ES-I3 (cell line): ENCODE measurements around the gene ZZZ3.
"Not testable (repeated sequence)": the region's sequence is repeated elsewhere in the genome, so short reads cannot be mapped to it uniquely, and the experiment has no call there.

Experiments used
- H3K36me3 ChIP-seq: 2 replicates; pipeline ENCODE4 v1.6.1; 2013; ENCODE audit warnings: mild to moderate bottlenecking, low read length, control low read depth, moderate library complexity; ENCODE audit not compliant: insufficient read depth
- H3K4me1 ChIP-seq: 2 replicates; pipeline ENCODE4 v1.6.1; 2013; ENCODE audit warnings: mild to moderate bottlenecking, control low read depth, low read length; ENCODE audit not compliant: insufficient read depth
- H3K9ac ChIP-seq: 2 replicates; pipeline ENCODE4 v1.6.1; 2013; ENCODE audit warnings: low read depth, mild to moderate bottlenecking, low read length, moderate library complexity
- H3K9me3 ChIP-seq: 2 replicates; pipeline ENCODE4 v1.6.1; 2013; ENCODE audit warnings: mild to moderate bottlenecking, low read length, moderate library complexity; ENCODE audit not compliant: control insufficient read depth, insufficient read depth

The ZZZ3 gene

GRCh38 chr1:77680173-77680572 lies 2.3 kb downstream of the ZZZ3 start:
- Histone ChIP-seq H3K9me3 (no peaks in the 10 kb centered on the region), H3K4me1 (no peaks in the 10 kb centered on the region), H3K9ac (no peak overlapping the region), H3K36me3 (no peaks in the 10 kb centered on the region)

DNA sequence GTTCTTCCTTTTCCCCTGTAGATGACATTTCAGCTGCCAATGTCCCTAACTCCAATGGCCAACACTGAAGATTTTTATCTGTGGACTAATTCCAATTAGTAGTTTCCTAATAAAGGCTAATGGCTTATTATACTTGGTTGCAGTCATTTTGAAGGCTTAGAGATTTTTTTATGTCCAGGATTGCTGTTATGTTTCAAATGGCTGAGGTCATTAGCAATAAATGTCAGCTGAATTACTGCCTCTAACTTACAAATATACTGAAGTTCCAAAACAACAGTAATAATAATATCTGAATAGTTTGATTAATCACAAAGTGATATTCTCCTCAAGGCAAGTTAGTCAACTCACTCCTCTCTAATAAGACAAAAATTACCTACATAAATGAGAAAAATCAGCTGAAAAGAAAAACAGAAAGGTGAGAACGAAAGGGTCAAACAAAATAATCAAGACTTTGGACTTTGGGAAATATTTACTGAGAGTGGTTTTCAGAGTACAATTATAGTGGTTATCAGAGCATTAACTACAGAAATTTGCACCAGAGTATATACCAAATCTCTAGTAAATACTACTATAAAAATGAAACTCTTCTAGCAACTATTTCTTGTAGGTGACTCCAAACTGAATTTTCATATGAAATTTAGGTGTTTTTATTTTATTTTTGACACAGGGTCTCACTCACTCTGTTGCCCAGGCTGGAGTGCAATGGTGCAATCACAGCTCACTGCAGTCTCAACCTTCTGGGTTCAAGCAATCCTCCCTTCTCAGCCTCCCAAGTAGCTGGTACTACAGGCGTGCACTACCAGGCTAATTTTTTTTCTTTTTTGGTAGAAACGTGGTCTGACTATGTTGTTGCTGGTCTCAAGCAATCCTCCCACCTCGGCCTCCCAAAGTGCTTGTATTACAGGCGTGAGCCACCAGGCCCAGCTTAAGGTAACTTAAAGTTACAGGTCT lies 3.5 kb downstream of the ZZZ3 start:
- Histone ChIP-seq H3K4me1 (no peaks in the 10 kb centered on the region), H3K9me3 (no peaks in the 10 kb centered on the region), H3K9ac (no peak overlapping the region), H3K36me3 (no peaks in the 10 kb centered on the region)

DNA sequence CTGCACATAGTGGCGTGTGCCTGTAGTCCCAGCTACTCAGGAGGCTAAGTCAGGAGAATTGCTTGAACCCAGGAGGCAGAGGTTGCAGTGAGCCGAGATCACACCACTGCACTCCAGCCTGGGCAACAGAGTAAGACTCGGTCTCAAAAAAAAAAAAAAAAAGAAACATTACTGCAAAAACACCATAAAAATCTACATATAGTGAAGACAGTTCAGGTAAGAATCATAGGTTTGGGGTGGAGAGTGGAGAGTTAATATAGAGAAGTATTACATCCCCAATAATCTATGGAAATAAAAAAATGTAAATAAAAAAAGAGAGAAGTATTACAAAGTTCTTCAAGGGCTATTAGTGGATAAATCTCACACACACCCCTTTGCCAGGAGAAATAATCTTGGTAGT lies 7.7 kb downstream of the ZZZ3 start:
- H3K9ac ChIP-seq, H3K9me3 ChIP-seq, H3K36me3 ChIP-seq, H3K4me1 ChIP-seq: not testable (repeated sequence)

GRCh38 chr1:77673716-77674355 lies 8.6 kb downstream of the ZZZ3 start:
- H3K9me3 ChIP-seq: no peaks in the 10 kb centered on the region
- H3K36me3 ChIP-seq: no peaks in the 10 kb centered on the region
- no peaks in the 10 kb centered on the region for H3K4me1 ChIP-seq
- no peak overlapping the region for H3K9ac ChIP-seq

GRCh38 chr1:77673030-77673429 lies 9.4 kb downstream of the ZZZ3 start:
- Histone ChIP-seq H3K36me3 (no peaks in the 10 kb centered on the region), H3K4me1 (no peaks in the 10 kb centered on the region), H3K9ac (no peak overlapping the region), H3K9me3 (no peaks in the 10 kb centered on the region)

DNA sequence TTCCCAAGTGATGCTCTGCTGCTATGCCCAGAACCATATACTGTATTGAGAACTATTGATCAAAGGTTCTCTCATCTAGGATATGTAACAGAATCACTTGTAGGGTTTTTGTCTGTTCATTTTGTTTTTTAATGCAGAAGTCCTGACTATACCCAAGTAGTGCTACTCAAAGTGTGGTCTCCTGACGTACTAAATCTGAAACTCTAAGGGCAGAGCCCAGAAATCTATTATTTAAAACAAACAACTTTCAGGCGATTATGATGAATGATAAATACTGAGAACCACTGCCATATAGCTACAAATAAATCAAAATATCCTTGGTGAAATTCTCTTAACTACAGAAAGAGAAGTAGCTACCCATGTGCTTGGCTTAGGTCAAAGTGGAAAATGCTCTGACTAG lies 10.1 kb downstream of the ZZZ3 start:
- H3K4me1 ChIP-seq: no peaks in the 10 kb centered on the region
- no peaks in the 10 kb centered on the region for H3K36me3 ChIP-seq
- H3K9ac ChIP-seq: no peak overlapping the region
- no peaks in the 10 kb centered on the region for H3K9me3 ChIP-seq

DNA sequence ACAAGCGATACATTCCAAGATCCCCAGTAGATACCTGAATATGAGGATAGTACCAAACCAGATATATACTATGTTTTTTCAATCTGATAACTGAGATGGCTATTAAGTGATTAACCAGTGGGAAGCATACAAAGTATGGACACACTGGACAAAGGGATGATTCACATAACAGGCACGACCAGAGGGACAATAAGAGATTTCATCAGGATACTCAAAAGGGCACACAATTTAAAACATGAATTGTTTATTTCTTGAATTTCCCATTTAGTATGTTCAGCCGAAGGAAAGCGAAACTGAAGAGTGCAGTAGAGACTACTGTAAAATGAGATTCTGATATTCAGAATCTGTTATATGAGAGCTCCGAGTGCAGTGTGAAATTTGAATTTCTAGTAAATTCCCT lies 10.6 kb downstream of the ZZZ3 start:
- no peaks in the 10 kb centered on the region for H3K4me1 ChIP-seq
- no peak overlapping the region for H3K9ac ChIP-seq
- H3K9me3 ChIP-seq: no peaks in the 10 kb centered on the region
- H3K36me3 ChIP-seq: no peaks in the 10 kb centered on the region

DNA sequence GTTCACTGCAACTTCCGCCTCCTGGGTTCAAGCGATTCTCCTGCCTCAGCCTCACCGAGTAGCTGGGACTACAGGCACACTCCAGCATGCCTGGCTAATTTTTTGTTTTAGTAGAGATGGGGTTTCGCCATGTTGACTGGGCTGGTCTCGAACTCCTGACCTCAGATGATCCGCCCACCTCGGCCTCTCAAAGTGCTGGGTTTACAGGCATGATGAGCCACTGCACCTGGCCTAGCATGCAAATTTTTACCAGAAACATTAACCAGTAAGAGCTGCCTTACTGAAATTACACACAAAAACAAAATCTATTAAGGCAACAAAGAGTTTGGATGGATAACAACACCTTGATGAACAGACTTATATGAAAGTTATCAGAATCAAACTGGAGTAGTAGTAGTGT lies 12.1 kb downstream of the ZZZ3 start:
- Histone ChIP-seq H3K4me1 (no peaks in the 10 kb centered on the region), H3K9ac (no peak overlapping the region), H3K36me3 (no peaks in the 10 kb centered on the region), H3K9me3 (no peaks in the 10 kb centered on the region)

GRCh38 chr1:77668924-77669449 lies 13.5 kb downstream of the ZZZ3 start:
- H3K9ac ChIP-seq: no peak overlapping the region
- no peaks in the 10 kb centered on the region for H3K36me3 ChIP-seq
- no peaks in the 10 kb centered on the region for H3K9me3 ChIP-seq
- H3K4me1 ChIP-seq: no peaks in the 10 kb centered on the region

DNA sequence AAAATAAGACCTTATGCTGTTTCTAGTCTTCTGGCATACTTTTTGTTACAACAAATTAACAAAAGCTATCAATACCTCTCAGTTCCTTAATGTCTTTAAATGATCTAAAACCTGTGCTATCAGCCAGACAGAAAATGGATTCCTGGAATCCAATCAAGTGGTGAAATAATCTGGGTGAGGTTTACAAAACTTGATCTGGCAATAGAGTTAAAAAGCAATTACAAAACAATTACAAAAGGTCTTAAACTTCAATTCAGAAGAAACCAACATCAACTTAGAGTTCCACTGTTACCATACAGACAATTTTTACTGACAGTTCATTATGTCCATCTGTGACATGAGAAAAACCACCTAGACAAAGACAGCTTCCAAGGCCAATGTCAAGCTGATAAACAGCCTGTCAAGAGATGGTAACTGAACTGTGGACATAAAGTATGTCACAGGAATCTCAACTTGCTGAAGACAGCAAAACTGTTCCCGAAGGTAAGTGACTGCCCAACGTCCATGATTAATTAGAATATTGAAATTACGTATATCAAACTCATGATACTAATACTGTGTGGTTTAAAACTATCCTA lies 17.4 kb downstream of the ZZZ3 start:
- Histone ChIP-seq H3K36me3 (no peaks in the 10 kb centered on the region), H3K9ac (no peak overlapping the region), H3K9me3 (no peaks in the 10 kb centered on the region), H3K4me1 (no peaks in the 10 kb centered on the region)

- no peaks in the 10 kb centered on the region for H3K36me3 ChIP-seq
- no peaks in the 10 kb centered on the region for H3K9me3 ChIP-seq
- H3K9ac ChIP-seq: no peak overlapping the region
- H3K4me1 ChIP-seq: no peaks in the 10 kb centered on the region
Observed at GRCh38 chr1:77661696-77662095, 20.8 kb downstream of the ZZZ3 start.

DNA sequence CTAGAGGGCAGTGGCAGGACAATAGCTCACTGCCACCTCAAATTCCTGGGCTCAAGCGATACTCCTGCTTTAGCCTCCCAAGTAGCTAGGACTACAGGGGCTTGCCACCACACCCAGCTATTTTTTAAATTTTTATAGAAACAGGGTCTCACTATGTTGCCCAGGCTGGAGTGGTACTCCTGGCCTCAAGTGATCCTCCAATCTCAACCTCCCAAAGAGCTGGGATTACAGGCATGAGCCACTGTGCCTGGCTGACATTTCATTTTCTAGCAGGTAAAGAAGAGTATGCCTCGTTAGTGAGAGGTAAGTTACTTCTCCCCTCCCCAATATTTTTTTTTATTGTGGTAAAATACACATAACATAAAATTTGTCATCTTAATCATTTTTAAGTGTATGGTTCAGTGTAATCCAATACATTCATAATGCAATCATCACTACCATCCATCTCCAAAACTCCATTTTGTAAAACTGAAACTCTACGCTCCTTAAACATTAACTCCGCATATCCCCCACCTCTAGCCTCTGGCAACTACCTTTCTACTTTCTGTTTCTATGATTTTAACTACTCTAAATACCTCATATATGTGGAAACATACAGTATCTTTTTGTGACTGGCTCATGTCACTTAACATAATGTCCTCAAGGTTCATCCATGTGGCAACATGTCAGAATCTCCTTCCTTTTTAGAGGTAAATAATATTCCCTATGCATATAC lies 22.4 kb downstream of the ZZZ3 start:
- no peak overlapping the region for H3K9ac ChIP-seq
- no peaks in the 10 kb centered on the region for H3K36me3 ChIP-seq
- H3K9me3 ChIP-seq: no peaks in the 10 kb centered on the region
- H3K4me1 ChIP-seq: no peaks in the 10 kb centered on the region

GRCh38 chr1:77658271-77658670 lies 24.2 kb downstream of the ZZZ3 start:
- Histone ChIP-seq H3K9ac (no peak overlapping the region), H3K4me1 (no peaks in the 10 kb centered on the region), H3K36me3 (no peaks in the 10 kb centered on the region), H3K9me3 (peaks cover 2% of the 10 kb centered on the region; the same call in 1 of the 2 replicates)

GRCh38 chr1:77655431-77655974 lies 27.0 kb downstream of the ZZZ3 start:
- no peaks in the 10 kb centered on the region for H3K36me3 ChIP-seq
- peaks cover 5% of the 10 kb centered on the region; the same call in 1 of the 2 replicates for H3K9me3 ChIP-seq
- no peaks in the 10 kb centered on the region for H3K4me1 ChIP-seq
- H3K9ac ChIP-seq: no peak overlapping the region
